Activated CD8-positive, alpha-beta memory T cell treated with anti-CD3 and anti-CD28 coated beads, Interleukin-2, amount 10 ng/mL, durations not matched to agents 7 days and 5 days (primary cell): ENCODE data around the gene CYTH1. TPM values are rescaled to one million over a fixed set of nuclear protein-coding genes. Genes with fewer than 3 reads are reported as not detected.
"Not testable (repeated sequence)": the region's sequence is repeated elsewhere in the genome, so short reads cannot be mapped to it uniquely, and the experiment has no call there.

Source experiments
- ATAC-seq: fragments of 150-1000 bp; cut with Tn5 transposase; one replicate; pipeline ENCODE4 v1.10.0; 2021; ENCODE audit warnings: moderate library complexity
- CTCF ChIA-PET: fragments of 350-600 bp; sonication (Branson Sonifier 250); formaldehyde crosslinking; loops from one replicate; lab custom pipeline; 2021; ENCODE audit warnings: antibody characterized with exemption; lab: Charles Lee
- DNase-seq: peaks from one replicate; pipeline ENCODE4 v3.0.0-alpha.2; 2020
- H3K27ac Mint-ChIP-seq: one replicate; pipeline ENCODE4 v1.8.0; 2021; ENCODE audit warnings: mild to moderate bottlenecking, mixed read lengths
- H3K27me3 Mint-ChIP-seq: one replicate; pipeline ENCODE4 v1.8.0; 2021; ENCODE audit warnings: mixed read lengths
- H3K36me3 Mint-ChIP-seq: one replicate; pipeline ENCODE4 v1.8.0; 2021; ENCODE audit warnings: mild to moderate bottlenecking, mixed read lengths
- H3K4me1 Mint-ChIP-seq: one replicate; pipeline ENCODE4 v1.8.0; 2021; ENCODE audit warnings: mixed read lengths
- H3K4me3 Mint-ChIP-seq: one replicate; pipeline ENCODE4 v1.8.0; 2021; ENCODE audit warnings: mild to moderate bottlenecking, moderate library complexity, mixed read lengths
- H3K9me3 Mint-ChIP-seq: one replicate; pipeline ENCODE4 v1.8.0; 2022; ENCODE audit warnings: low read depth, mixed read lengths
- total RNA-seq, 2 experiments: library from RNA; stranded (reverse); gene quantifications; one replicate each; pipeline ENCODE4 v1.2.3, GENCODE V29; 2021

The CYTH1 gene
- total RNA-seq, 2 experiments from 2014 or later = 151 to 156 TPM

GRCh38 chr17:78676412-78677302, 105.4 kb downstream of the CYTH1 start:
- Mint-ChIP-seq H3K27me3 (no peaks in the 10 kb centered on the region), H3K27ac (no peak overlapping the region), H3K4me1 (no peaks in the 10 kb centered on the region), H3K36me3 (peaks cover 34% of the 10 kb centered on the region), H3K9me3 (no peaks in the 10 kb centered on the region), H3K4me3 (no peak overlapping the region)
- ATAC-seq (no peak), DNase-seq (no peak)
- CTCF ChIA-PET = no interaction called here

GRCh38 chr17:78675836-78676235, 106.2 kb downstream of the CYTH1 start:
- no peaks in the 10 kb centered on the region for H3K4me1 Mint-ChIP-seq
- no peak for ATAC-seq
- H3K36me3 Mint-ChIP-seq = peaks cover 31% of the 10 kb centered on the region
- H3K4me3 Mint-ChIP-seq = no peak overlapping the region
- H3K9me3 Mint-ChIP-seq = no peaks in the 10 kb centered on the region
- CTCF ChIA-PET = no interaction called here
- H3K27ac Mint-ChIP-seq = no peak overlapping the region
- H3K27me3 Mint-ChIP-seq = no peaks in the 10 kb centered on the region
- no peak for DNase-seq

GRCh38 chr17:78675316-78675616, 106.8 kb downstream of the CYTH1 start:
- no peaks in the 10 kb centered on the region for H3K27me3 Mint-ChIP-seq
- H3K9me3 Mint-ChIP-seq = no peaks in the 10 kb centered on the region
- ATAC-seq = no peak
- DNase-seq = no peak
- no peaks in the 10 kb centered on the region for H3K4me1 Mint-ChIP-seq
- peaks cover 29% of the 10 kb centered on the region for H3K36me3 Mint-ChIP-seq
- H3K4me3 Mint-ChIP-seq = no peak overlapping the region
- no peak overlapping the region for H3K27ac Mint-ChIP-seq
- CTCF ChIA-PET = no interaction called here

DNA sequence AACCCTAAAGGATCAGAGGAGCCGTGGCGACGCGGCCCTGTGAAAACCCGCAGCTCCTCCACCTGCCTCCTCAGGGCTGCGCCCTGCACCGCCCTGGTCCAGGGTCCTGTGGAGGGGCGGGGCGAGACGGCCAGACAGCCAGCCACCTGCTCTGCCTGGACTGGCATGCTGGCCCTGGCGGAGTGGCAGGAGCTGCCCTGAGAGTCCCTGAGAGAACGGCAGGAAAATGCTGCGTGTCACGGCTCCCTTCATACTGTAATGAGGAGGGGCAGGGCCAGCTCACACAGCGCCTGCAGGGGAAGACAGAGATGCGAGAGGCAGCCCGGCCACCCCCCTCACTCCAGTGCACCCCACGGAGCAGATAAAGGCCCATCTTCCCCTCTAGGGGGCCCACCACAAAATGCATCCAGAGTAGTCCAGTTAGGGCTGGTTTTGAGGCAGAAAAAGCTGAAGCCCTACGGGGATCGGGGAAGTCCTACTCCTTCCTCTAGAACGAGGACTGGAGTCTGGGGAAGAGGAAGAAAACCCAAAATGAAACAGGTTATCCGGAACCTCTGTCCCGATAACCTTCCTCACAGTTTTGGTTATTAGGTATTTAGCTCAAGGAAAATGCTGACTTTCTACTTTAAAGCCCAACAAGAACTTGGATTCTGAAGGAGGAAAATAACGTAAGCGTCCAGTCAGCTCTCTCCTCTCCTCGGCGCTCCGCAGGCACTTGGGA, 107.3 kb downstream of the CYTH1 start:
- DNase-seq (no peak), ATAC-seq (no peak)
- no peaks in the 10 kb centered on the region for H3K27me3 Mint-ChIP-seq
- H3K27ac Mint-ChIP-seq = no peak overlapping the region
- CTCF ChIA-PET = no interaction called here
- peaks cover 26% of the 10 kb centered on the region for H3K36me3 Mint-ChIP-seq
- H3K9me3 Mint-ChIP-seq = no peaks in the 10 kb centered on the region
- H3K4me1 Mint-ChIP-seq = no peaks in the 10 kb centered on the region
- H3K4me3 Mint-ChIP-seq = no peak overlapping the region

- Mint-ChIP-seq H3K4me1 (no peaks in the 10 kb centered on the region), H3K36me3 (peaks cover 22% of the 10 kb centered on the region), H3K4me3 (no peak overlapping the region), H3K9me3 (no peaks in the 10 kb centered on the region), H3K27me3 (no peaks in the 10 kb centered on the region), H3K27ac (no peak overlapping the region)
- DNase-seq = no peak
- ATAC-seq = no peak
- CTCF ChIA-PET = no interaction called here
Observed at GRCh38 chr17:78674156-78674555, 107.9 kb downstream of the CYTH1 start.

- Mint-ChIP-seq H3K36me3 (peaks cover 15% of the 10 kb centered on the region), H3K9me3 (no peaks in the 10 kb centered on the region), H3K4me1 (no peaks in the 10 kb centered on the region), H3K4me3 (no peak overlapping the region), H3K27ac (no peak overlapping the region), H3K27me3 (no peaks in the 10 kb centered on the region)
- DNase-seq (no peak), ATAC-seq (no peak)
- CTCF ChIA-PET = no interaction called here
Observed at GRCh38 chr17:78673395-78673794, 108.7 kb downstream of the CYTH1 start.

GRCh38 chr17:78672871-78673371, 109.2 kb downstream of the CYTH1 start:
- Mint-ChIP-seq H3K9me3 (no peaks in the 10 kb centered on the region), H3K4me1 (no peaks in the 10 kb centered on the region), H3K27me3 (no peaks in the 10 kb centered on the region), H3K36me3 (peaks cover 12% of the 10 kb centered on the region), H3K27ac (no peak overlapping the region), H3K4me3 (no peak overlapping the region)
- no peak for DNase-seq
- no peak for ATAC-seq
- CTCF ChIA-PET = interaction anchor here (1.0 kb wide), 1 partner anchor 41 kb away, joined by 3 read pairs; no protein-coding TSS in a partner anchor

DNA sequence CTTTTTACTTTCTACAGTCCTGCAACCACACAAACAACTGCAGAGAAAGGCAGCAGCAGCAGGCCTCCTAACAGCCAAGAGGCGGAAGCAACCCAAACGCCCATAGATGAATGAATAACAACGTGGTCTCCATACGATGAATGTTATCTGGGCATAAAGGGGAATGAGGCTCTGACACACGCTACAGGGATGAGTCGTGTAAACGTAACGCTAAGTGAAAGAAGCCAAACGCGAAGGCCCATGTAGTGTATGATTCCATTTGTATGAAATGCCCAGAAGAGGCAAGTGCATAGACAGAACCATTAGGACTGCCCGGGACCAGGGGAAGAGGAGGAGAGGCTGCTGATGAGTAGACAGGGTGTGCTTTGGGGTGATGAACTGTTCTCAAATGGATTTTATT, 110.1 kb downstream of the CYTH1 start:
- ATAC-seq (no peak), DNase-seq (no peak)
- Mint-ChIP-seq H3K27me3 (no peaks in the 10 kb centered on the region), H3K4me1 (peaks cover 6% of the 10 kb centered on the region), H3K4me3 (no peak overlapping the region), H3K9me3 (no peaks in the 10 kb centered on the region), H3K36me3 (peaks cover 11% of the 10 kb centered on the region), H3K27ac (no peak overlapping the region)
- CTCF ChIA-PET = interaction anchor here (1.0 kb wide), 1 partner anchor 40 kb away, joined by 3 read pairs; no protein-coding TSS in a partner anchor

- H3K4me1 Mint-ChIP-seq, H3K27ac Mint-ChIP-seq, H3K9me3 Mint-ChIP-seq: not testable (repeated sequence)
Observed at GRCh38 chr17:78671726-78672001, 110.4 kb downstream of the CYTH1 start.

GRCh38 chr17:78670850-78671725, 111.0 kb downstream of the CYTH1 start:
- H3K27ac Mint-ChIP-seq = no peak overlapping the region
- peaks cover 9% of the 10 kb centered on the region for H3K36me3 Mint-ChIP-seq

More at GRCh38 chr17:78671726-78672001, 110.4 kb downstream of the CYTH1 start:
- CTCF ChIA-PET, ATAC-seq, H3K27me3 Mint-ChIP-seq, DNase-seq, H3K4me3 Mint-ChIP-seq: not testable (repeated sequence)
- peaks cover 11% of the 10 kb centered on the region for H3K36me3 Mint-ChIP-seq

DNA sequence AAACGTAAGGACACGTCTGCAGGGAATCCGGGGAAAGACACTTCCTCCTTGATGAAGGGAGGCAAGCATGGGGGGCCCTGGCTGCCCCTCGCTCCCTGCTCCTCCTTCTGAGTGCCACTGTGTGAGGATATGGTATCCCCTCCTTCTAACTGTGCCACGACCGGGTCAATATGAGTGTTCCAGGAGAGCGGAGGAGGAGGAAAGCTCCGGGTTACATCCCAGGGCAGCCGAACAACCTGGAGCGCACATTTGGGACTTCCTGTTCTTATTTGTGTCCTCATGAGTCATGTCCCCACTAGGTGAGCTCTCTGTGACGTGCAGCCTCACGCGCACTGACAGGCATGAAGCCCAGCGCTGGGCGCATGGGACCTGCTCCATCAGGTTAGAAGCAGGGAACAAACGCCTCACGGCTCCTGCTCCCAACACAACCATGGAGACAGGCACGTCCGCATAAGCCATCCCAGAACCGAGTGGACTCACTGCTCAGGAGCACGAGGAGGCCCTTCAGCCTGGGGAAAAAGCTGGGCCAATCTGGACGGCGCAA, 112.0 kb downstream of the CYTH1 start:
- CTCF ChIA-PET = interaction anchor here (1.0 kb wide), 1 partner anchor 248 kb away, joined by 3 read pairs; no protein-coding TSS in a partner anchor

More at GRCh38 chr17:78670850-78671725, 111.0 kb downstream of the CYTH1 start:
- peaks cover 15% of the 10 kb centered on the region for H3K4me1 Mint-ChIP-seq
- DNase-seq (no peak), ATAC-seq (no peak)
- no peak overlapping the region for H3K4me3 Mint-ChIP-seq
- CTCF ChIA-PET = interaction anchor here (1.0 kb wide), 1 partner anchor 249 kb away, joined by 3 read pairs; no protein-coding TSS in a partner anchor
- no peaks in the 10 kb centered on the region for H3K9me3 Mint-ChIP-seq
- H3K27me3 Mint-ChIP-seq = no peaks in the 10 kb centered on the region

DNA sequence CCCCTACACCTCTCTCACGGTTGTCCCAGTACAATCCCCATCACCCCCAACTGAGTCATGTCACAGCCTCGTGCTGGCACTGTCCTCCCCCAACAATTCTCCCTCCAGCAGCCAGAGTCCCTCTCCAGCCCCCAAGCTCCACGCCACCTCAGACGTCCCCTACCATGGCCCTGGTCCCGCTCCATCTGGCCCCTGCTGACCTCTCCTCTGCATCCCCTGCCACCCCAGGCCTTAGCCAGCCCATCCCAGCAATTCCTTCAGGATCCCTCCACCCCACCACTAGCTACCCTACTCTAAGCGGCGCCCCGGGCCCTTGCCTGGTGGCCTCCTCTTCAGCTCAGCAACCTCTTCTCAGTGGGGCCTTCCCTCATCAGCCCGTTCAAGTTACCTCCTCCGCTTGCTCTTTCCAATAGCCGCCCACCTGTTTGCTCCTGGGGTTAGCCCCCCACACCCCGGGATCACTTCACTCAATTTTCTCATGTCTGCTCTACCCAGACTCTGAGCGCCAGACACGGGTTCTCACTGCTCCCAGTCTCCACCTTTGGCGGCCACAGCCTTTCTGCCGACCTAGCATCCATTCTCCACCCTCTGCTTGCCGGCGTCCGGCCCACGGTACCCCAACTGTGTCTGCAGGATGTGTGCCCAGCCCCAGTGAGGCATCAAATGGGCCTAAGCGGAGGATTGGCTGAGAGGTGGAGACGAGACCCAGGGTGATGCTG, 112.7 kb downstream of the CYTH1 start:
- H3K9me3 Mint-ChIP-seq = no peaks in the 10 kb centered on the region
- peaks cover 7% of the 10 kb centered on the region for H3K36me3 Mint-ChIP-seq
- no peak overlapping the region for H3K4me3 Mint-ChIP-seq
- H3K27me3 Mint-ChIP-seq = no peaks in the 10 kb centered on the region
- ATAC-seq (no peak), DNase-seq (no peak)
- H3K4me1 Mint-ChIP-seq = peaks cover 24% of the 10 kb centered on the region
- H3K27ac Mint-ChIP-seq = peak overlapping the region; percentile 2
- CTCF ChIA-PET = no interaction called here

More for the DNA sequence above, 112.0 kb downstream of the CYTH1 start:
- ATAC-seq (no peak), DNase-seq (no peak)
- H3K27me3 Mint-ChIP-seq = no peaks in the 10 kb centered on the region
- H3K4me1 Mint-ChIP-seq = peaks cover 24% of the 10 kb centered on the region
- H3K27ac Mint-ChIP-seq = no peak overlapping the region
- H3K36me3 Mint-ChIP-seq = peaks cover 7% of the 10 kb centered on the region
- H3K9me3 Mint-ChIP-seq = no peaks in the 10 kb centered on the region
- no peak overlapping the region for H3K4me3 Mint-ChIP-seq
